Stomach (tissue), 4 donors: Measurements from ENCODE around the gene FAM107B.

ENCODE experiments used
- EP300 ChIP-seq: sonication (generic); formaldehyde crosslinking; IDR thresholded peaks from one replicate; pipeline ENCODE4 v1.6.1; 2017; ENCODE audit warnings: antibody characterized with exemption
- POLR2A ChIP-seq, 4 donors: fragments of 450-650 bp; IDR thresholded peaks; one replicate each; pipeline ENCODE4 v1.6.1; 2016; ENCODE audit warnings: antibody characterized with exemption in 4 of 4, control low read depth in 2 of 4, mild to moderate bottlenecking in 1 of 4, moderate library complexity in 1 of 4
- POLR2AphosphoS5 ChIP-seq, 3 donors: sonication (generic); formaldehyde crosslinking; IDR thresholded peaks; one replicate each; pipeline ENCODE4 v1.6.1; 2016; ENCODE audit warnings: antibody characterized with exemption in 3 of 3
- TF ChIP-seq, protein P1 (sequence below), 7 experiments: fragments of 450-650 bp in 4 of 7; fragments of 200-600 bp in 3 of 7; sonication (generic) in 3 of 7; IDR thresholded peaks; one replicate each; pipeline ENCODE4 v1.5.1; 2016 to 2019; ENCODE audit warnings: antibody characterized with exemption in 7 of 7, control low read depth in 2 of 7, mild to moderate bottlenecking in 1 of 7

DNA sequence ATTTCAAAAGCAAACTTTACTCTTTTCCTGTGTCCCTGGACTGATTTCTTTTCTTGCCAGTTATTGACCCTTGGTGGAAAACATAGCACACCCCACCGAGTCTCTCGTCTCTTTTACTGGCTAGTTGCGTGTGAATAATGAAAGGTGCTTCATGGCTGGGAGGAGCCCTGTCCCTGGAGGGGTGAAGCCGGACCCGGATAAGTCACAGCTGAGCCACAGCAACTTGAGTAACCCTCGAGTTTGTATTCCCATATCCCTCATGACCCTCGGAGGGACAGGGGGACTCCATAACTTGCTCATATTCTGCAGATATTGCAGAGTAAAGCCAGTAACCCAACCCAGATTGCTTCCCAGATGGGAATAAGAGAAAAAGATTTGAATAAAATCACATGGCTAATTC is 296.5 kb downstream of the FAM107B start:
- TF ChIP-seq, protein P1, sequence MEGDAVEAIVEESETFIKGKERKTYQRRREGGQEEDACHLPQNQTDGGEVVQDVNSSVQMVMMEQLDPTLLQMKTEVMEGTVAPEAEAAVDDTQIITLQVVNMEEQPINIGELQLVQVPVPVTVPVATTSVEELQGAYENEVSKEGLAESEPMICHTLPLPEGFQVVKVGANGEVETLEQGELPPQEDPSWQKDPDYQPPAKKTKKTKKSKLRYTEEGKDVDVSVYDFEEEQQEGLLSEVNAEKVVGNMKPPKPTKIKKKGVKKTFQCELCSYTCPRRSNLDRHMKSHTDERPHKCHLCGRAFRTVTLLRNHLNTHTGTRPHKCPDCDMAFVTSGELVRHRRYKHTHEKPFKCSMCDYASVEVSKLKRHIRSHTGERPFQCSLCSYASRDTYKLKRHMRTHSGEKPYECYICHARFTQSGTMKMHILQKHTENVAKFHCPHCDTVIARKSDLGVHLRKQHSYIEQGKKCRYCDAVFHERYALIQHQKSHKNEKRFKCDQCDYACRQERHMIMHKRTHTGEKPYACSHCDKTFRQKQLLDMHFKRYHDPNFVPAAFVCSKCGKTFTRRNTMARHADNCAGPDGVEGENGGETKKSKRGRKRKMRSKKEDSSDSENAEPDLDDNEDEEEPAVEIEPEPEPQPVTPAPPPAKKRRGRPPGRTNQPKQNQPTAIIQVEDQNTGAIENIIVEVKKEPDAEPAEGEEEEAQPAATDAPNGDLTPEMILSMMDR (IDR thresholded peaks at IDR 0.05): no peak
- TF ChIP-seq POLR2AphosphoS5 (IDR thresholded peaks at IDR 0.05): no peak
- TF ChIP-seq POLR2A (IDR thresholded peaks at IDR 0.05): no peak
- no peak for TF ChIP-seq EP300
